ENCODE data around the gene BACH2. TPM values are rescaled to one million over a fixed set of nuclear protein-coding genes. Genes with fewer than 3 reads are reported as not detected.
"Not testable (repeated sequence)": the region's sequence is repeated elsewhere in the genome, so short reads cannot be mapped to it uniquely, and the experiment has no call there.

BACH2 gene
- total and polyA plus RNA-seq, 2 donors, result 0.90 to 7.5 TPM

DNA sequence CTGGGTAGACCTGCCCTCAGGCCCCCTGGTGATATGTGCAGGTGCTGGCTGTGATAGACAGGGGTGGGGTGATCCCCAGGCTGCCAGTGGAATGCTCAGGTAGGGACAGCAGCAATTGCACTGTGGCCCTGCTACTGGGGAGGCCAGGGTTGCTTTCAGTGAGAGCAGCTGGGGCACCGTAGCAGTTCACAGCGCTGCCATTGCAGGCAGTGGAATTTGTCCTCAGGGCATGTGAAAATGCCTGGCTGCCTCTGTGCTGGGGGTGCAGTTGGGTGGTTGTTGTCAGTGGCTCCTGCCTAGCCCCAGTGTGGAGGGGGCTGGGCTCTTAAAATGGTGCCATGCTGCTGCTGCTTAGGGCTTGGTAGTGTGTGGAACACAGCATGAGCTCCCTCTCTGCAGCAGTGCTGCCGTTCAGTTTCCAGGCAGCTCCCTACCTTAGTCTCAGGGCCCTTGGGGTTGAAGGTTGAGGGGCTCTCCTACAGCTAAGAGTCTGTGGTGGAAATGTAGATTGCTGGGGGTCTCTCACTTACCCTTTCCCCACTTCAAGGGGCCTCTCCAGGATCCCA lies 378.8 kb downstream of the BACH2 start:
- 59% methylated on average over 3 of the region's 3 CpGs for WGBS
- no peak for DNase-seq (ENCODE audit: extremely low spot score)
- H3K4me1 ChIP-seq (ENCODE audit: insufficient read depth), result no peaks in the 10 kb centered on the region

GRCh38 chr6:89917216-89917615 lies 379.4 kb downstream of the BACH2 start:
- no peak for DNase-seq (ENCODE audit: extremely low spot score)
- H3K4me3 ChIP-seq (ENCODE audit: low read depth, low read length), result no peak overlapping the region
- WGBS, result 96% methylated on average over 4 of the region's 4 CpGs
- H3K4me1 ChIP-seq (ENCODE audit: insufficient read depth), result no peaks in the 10 kb centered on the region
- H3K36me3 ChIP-seq (ENCODE audit: insufficient read depth), result no peaks in the 10 kb centered on the region
- H3K27ac ChIP-seq (ENCODE audit: low read depth), result no peak overlapping the region

More for the DNA sequence above, 378.8 kb downstream of the BACH2 start:
- Histone ChIP-seq H3K27ac (ENCODE audit: low read depth) (no peak overlapping the region), H3K36me3 (ENCODE audit: insufficient read depth) (no peaks in the 10 kb centered on the region), H3K4me3 (ENCODE audit: low read depth, low read length) (no peak overlapping the region)

DNA sequence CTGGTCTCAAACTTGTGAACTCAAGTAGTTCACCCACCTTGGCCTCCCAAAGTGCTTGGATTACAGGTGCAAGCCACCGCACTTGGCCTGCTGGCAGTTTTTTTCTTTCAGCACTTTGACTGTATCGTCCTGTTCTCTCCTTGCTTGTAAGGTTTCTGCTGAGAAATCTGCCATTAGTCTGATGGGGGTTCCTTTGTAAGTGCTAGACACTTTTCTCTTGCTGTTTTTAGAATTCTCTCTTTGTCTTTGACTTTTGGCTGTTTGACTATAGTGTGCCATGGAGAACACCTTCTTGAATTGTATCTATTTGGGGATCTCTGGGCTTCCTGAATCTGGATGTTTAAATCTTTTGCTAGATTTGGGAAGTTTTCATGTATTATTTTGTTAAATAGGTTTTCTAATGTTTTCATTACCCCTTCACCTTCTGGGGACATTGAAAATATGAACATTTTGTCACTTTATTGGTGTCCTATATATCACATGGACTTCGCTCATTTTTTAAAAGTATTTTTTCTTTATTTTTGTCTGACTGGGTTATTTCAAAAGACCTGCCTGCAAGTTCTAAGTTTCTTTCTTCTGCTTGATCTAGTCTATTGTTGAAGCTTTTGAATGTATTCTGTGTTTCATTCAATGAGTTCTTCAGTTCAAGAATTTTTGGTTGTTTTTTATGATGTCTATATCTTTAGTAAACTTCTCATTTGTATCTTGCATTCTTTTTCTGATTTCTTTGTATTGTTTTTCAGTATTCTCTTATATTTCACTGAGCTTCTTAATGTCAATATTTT lies 380.3 kb downstream of the BACH2 start:
- H3K4me1 ChIP-seq (ENCODE audit: insufficient read depth), result no peaks in the 10 kb centered on the region
- H3K27ac ChIP-seq (ENCODE audit: low read depth), result no peak overlapping the region
- H3K4me3 ChIP-seq (ENCODE audit: low read depth, low read length), result no peak overlapping the region
- 95% methylated on average over 3 of the region's 3 CpGs for WGBS
- no peak for DNase-seq (ENCODE audit: extremely low spot score)
- H3K36me3 ChIP-seq (ENCODE audit: insufficient read depth), result no peaks in the 10 kb centered on the region

DNA sequence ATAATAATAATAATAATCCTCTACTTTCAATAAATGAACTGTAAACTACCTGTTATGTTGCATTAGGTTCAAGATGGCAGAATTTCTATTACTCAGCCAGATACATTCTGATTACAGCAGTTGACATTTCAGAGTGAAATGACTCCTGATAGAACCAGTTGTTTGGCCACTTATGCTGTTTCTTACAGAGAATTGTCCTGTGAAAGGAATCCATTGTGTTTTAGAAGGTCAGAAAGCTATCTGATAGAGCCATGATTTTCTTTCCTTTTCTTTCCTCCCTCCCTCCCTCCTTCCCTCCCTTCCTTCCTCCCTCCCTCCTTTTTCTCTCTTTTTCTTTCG lies 385.8 kb downstream of the BACH2 start:
- Histone ChIP-seq H3K4me1 (ENCODE audit: insufficient read depth) (no peaks in the 10 kb centered on the region), H3K4me3 (ENCODE audit: low read depth, low read length) (no peak overlapping the region), H3K36me3 (ENCODE audit: insufficient read depth) (no peaks in the 10 kb centered on the region), H3K27ac (ENCODE audit: low read depth) (no peak overlapping the region)
- WGBS, result 81% methylated on average over 1 of the region's 1 CpG
- no peak for DNase-seq (ENCODE audit: extremely low spot score)

DNA sequence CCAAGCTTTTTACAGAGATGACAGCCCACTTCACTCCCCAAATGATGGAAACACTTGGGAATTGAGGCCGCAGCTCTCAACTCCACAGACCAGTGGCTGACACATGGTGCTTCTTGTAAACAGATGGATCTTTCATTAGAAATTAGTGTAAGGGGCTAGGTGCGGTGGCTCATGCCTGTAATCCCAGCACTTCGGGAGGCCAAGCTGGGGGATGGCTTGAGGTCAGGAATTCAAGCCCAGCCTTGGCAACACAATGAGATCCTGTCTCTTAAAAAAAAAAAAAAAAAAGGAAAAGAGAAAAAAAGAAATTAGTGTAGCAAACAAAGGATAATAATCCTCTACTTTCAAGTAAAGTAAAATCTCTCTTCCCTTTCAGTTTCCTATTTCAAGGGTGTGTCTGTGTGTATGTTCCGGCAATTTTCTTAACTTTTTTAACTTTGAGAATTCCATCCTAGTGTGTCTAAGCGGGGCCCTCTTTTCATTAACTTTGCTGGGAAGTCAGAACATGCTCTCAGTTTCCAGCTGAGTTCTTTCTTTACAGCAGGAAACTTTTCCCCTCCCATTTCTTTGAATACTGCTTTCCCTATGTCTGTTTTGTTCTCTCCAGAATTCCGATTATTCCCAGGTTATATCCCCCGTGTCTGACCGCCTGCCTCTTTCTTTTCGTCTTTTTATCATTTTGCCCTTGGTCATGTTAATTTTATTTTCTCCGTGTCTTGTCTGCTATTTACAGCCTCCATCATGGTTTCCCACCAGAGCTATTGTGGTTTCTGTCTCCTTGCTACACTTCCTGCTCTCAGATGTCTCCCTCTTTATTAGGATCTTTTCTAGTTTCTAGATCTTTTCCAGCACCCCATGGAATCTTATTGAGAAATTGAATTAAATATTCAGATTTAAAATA lies 386.4 kb downstream of the BACH2 start:
- not testable (repeated sequence) for DNase-seq (ENCODE audit: extremely low spot score)

DNA sequence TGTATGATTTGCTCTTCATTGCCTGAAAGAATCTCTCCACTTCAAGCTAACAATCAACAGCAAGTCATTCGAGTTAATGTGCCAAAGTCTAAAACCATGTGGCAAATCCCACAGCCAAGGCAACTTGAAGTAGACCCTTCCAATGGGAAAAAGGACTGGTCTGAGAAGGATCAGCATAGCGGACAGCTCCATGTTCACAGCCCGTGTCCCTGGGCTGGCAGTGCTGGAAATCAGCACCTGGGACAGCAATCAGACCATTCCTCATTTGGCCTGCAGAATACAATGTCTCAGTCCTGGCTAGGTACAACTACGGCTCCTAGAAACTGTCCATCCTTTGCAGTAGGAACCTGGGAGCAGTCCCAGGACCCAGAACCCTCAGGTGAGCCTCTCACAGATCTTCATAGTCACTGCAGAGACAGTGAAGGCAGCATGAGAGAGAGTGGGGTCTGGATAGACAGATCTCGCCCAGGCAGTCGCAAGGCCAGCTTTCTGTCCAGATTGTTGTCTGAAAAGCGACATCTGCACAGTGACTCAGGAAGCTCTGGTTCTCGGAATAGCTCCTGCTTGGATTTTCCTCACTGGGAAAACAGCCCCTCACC lies 401.3 kb downstream of the BACH2 start:
- peak; percentile 47 for DNase-seq (ENCODE audit: extremely low spot score)
- Histone ChIP-seq H3K4me1 (ENCODE audit: insufficient read depth) (no peaks in the 10 kb centered on the region), H3K36me3 (ENCODE audit: insufficient read depth) (no peaks in the 10 kb centered on the region), H3K27ac (ENCODE audit: low read depth) (no peak overlapping the region), H3K4me3 (ENCODE audit: low read depth, low read length) (no peak overlapping the region)
- WGBS, result 29% methylated on average over 8 of the region's 8 CpGs

More for the DNA sequence above, 386.4 kb downstream of the BACH2 start:
- H3K27ac ChIP-seq (ENCODE audit: low read depth); H3K4me1 ChIP-seq (ENCODE audit: insufficient read depth); H3K4me3 ChIP-seq (ENCODE audit: low read depth, low read length); H3K36me3 ChIP-seq (ENCODE audit: insufficient read depth): not testable (repeated sequence)
- 54% methylated on average over 10 of the region's 10 CpGs for WGBS

DNA sequence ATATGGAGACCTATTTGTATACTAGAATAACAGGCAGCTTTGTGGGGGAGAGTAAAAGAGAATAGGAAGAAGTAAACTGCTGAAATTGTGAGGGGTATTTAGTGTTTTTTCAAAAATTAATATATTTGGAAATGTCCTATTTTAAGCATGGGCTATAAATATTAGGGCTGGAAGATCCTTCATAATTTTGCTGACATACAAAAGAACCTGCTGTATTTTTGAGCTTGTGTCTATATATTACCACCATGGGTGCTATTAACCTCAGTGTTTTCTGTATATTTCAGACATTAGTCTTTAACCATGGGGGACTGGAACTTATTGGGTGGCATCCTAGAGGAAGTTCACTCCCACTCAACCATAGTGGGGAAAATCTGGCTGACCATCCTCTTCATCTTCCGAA lies 402.5 kb downstream of the BACH2 start, which contains the start of gene GJA10:
Gene GJA10 (plus strand): TSS at position 301 of the 400 bp plus-strand sequence. CDS start 0 bp downstream, at position 301.
- WGBS, result 94% methylated on average over 1 of the region's 1 CpG
- no peak within 1 kb of the TSS for H3K4me3 ChIP-seq (ENCODE audit: low read depth, low read length)
- DNase-seq (ENCODE audit: extremely low spot score), result no peak
- no peaks in the 10 kb centered on the region for H3K36me3 ChIP-seq (ENCODE audit: insufficient read depth)
- no peak within 1 kb of the TSS for H3K27ac ChIP-seq (ENCODE audit: low read depth)
- H3K4me1 ChIP-seq (ENCODE audit: insufficient read depth), result no peaks in the 10 kb centered on the region

- DNase-seq (ENCODE audit: extremely low spot score); H3K4me1 ChIP-seq (ENCODE audit: insufficient read depth); H3K4me3 ChIP-seq (ENCODE audit: low read depth, low read length); H3K27ac ChIP-seq (ENCODE audit: low read depth); H3K36me3 ChIP-seq (ENCODE audit: insufficient read depth): not testable (repeated sequence)
- 90% methylated on average over 8 of the region's 8 CpGs for WGBS
These were observed 404.1 kb downstream of the BACH2 start for GRCh38 chr6:89892577-89892976.

DNA sequence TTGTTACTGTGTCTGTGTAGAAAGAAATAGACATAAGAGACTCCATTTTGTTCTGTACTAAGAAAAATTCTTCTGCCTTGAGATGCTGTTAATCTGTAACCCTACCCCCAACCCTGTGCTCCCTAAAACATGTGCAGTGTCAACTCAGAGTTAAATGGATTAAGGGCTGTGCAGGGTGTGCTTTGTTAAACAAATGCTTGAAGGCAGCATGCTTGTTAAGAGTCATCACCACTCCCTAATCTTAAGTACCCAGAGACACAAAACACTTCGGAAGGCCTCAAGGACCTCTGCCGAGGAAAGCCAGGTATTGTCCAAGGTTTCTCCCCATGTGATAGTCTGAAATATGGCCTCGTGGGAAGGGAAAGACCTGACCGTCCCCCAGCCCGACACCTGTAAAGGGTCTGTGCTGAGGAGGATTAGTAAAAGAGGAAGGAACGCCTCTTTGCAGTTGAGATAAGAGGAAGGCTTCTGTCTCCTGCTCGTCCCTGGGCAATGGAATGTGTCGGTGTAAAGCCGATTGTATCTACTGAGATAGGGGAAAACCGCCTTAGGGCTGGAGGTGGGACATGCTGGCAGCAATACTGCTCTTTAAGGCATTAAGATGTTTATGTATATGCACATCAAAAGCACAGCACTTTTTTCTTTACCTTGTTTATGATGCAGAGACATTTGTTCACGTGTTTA lies 405.7 kb downstream of the BACH2 start:
- H3K36me3 ChIP-seq (ENCODE audit: insufficient read depth); DNase-seq (ENCODE audit: extremely low spot score); H3K4me1 ChIP-seq (ENCODE audit: insufficient read depth); H3K27ac ChIP-seq (ENCODE audit: low read depth); H3K4me3 ChIP-seq (ENCODE audit: low read depth, low read length): not testable (repeated sequence)
- WGBS, result 5% methylated on average over 10 of the region's 11 CpGs

GRCh38 chr6:89888871-89889270 lies 407.8 kb downstream of the BACH2 start:
- H3K36me3 ChIP-seq (ENCODE audit: insufficient read depth), result no peaks in the 10 kb centered on the region
- 80% methylated on average over 3 of the region's 3 CpGs for WGBS
- no peak overlapping the region for H3K27ac ChIP-seq (ENCODE audit: low read depth)
- H3K4me1 ChIP-seq (ENCODE audit: insufficient read depth), result no peaks in the 10 kb centered on the region
- no peak for DNase-seq (ENCODE audit: extremely low spot score)
- H3K4me3 ChIP-seq (ENCODE audit: low read depth, low read length), result no peak overlapping the region

GRCh38 chr6:89888138-89888514 lies 408.5 kb downstream of the BACH2 start:
- Histone ChIP-seq H3K36me3 (ENCODE audit: insufficient read depth) (no peaks in the 10 kb centered on the region), H3K4me1 (ENCODE audit: insufficient read depth) (no peaks in the 10 kb centered on the region), H3K4me3 (ENCODE audit: low read depth, low read length) (no peak overlapping the region), H3K27ac (ENCODE audit: low read depth) (no peak overlapping the region)
- 82% methylated on average over 7 of the region's 7 CpGs for WGBS
- DNase-seq (ENCODE audit: extremely low spot score), result no peak

DNA sequence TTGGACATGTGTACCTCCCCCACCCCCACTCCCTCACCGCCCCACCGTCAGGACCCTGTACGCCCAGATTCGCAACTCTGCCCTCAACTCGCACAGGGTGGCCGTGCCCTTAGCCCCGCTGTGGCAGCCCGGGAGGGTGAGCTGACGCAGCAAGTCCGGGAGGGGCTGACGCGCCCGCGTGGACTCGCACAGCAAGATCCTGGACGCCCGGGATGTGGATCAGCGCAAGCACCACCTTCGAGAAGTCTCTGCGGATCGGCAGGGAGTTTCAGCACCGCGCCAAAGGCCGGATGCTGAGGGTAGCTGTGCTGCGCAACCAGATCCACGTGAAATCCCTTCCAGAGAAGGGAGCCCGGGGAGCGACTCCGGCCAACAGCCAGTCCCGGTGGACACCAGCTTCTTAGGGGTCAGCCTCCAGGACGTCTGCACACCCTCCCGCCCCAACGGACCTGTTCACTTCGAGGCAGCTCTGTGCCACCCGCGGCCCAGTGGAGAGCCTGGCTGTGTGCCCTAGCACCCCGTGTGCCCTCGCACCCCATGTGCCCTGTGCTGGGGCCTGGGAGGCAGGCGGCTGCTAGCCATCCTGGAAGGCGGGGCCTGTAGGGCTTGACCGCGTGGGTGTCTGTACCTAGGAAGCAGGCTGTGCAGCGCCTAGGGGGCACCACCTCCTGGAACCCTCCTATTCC lies 409.0 kb downstream of the BACH2 start:
- 21% methylated on average over 43 of the region's 43 CpGs for WGBS
- Histone ChIP-seq H3K27ac (ENCODE audit: low read depth) (no peak overlapping the region), H3K36me3 (ENCODE audit: insufficient read depth) (no peaks in the 10 kb centered on the region), H3K4me3 (ENCODE audit: low read depth, low read length) (no peak overlapping the region), H3K4me1 (ENCODE audit: insufficient read depth) (no peaks in the 10 kb centered on the region)
- DNase-seq (ENCODE audit: extremely low spot score), result no peak
